Cardiac septum (tissue), 1 donor: ENCODE data around the gene HOXA13. TPM values are rescaled to one million over a fixed set of nuclear protein-coding genes. Genes with fewer than 3 reads are reported as not detected.

Experiments
- DNase-seq: peaks from one replicate; pipeline ENCODE4 v3.0.0-alpha.2; 2020; ENCODE audit warnings: low spot score
- intact Hi-C: fragments of 100-400 bp; cut with DNase I; formaldehyde crosslinking; loops from one replicate; pipeline ENCODE4 v1.14.0; 2022
- long read RNA-seq: library from polyadenylated mRNA; unstranded; transcript quantifications from one replicate; pipeline ENCODE4 v2.0.0, GENCODE V29; 2021
- total RNA-seq: library from RNA; stranded (reverse); fragmentation: NEBNext Ultra II Directional; extraction: Animal tissue kit (Norgen Biotek cat#: 25700); gene quantifications from one replicate; pipeline ENCODE4 v1.2.1, GENCODE V29; 2021
- donor health status: DM: no; HTN: no; CAD: no.

HOXA13 gene
- not detected for total RNA-seq
- long read RNA-seq = 0 reads

- intact Hi-C loops = loop anchor here (5.0 to 10.0 kb wide), 3 partner anchors 722 to 895 kb away; no protein-coding TSS in a partner anchor
- peak; percentile 61 for DNase-seq
These were observed at the start of gene HOXA13 for GRCh38 chr7:27199849-27200760. Gene HOXA13, minus strand, starts transcription at chr7:27200091. Its CDS starts 14 bp downstream, at chr7:27200077.

GRCh38 chr7:27248911-27249723 is 49.2 kb upstream of the HOXA13 start:
- no peak for DNase-seq
- intact Hi-C loops = no loop called here

- DNase-seq = no peak
- intact Hi-C loops = no loop called here
These were observed 48.5 kb upstream of the HOXA13 start for GRCh38 chr7:27248427-27248806.

- intact Hi-C loops = no loop called here
- no peak for DNase-seq
These were observed 47.8 kb upstream of the HOXA13 start for GRCh38 chr7:27247452-27248426.

- no peak for DNase-seq
- intact Hi-C loops = no loop called here
These were observed 47.1 kb upstream of the HOXA13 start for GRCh38 chr7:27247000-27247399.

GRCh38 chr7:27245798-27246691 is 46.2 kb upstream of the HOXA13 start:
- intact Hi-C loops = no loop called here
- no peak for DNase-seq

- DNase-seq = no peak
- intact Hi-C loops = no loop called here
These were observed 45.4 kb upstream of the HOXA13 start for GRCh38 chr7:27245124-27245797.

- DNase-seq = no peak
- intact Hi-C loops = no loop called here
These were observed 44.7 kb upstream of the HOXA13 start for GRCh38 chr7:27244488-27245123.

GRCh38 chr7:27243340-27244163 is 43.7 kb upstream of the HOXA13 start:
- DNase-seq = no peak
- intact Hi-C loops = no loop called here

GRCh38 chr7:27242555-27243339 is 42.9 kb upstream of the HOXA13 start, which contains the start of gene EVX1:
Gene EVX1, plus strand, starts transcription at chr7:27242802. Its CDS starts 229 bp downstream, at chr7:27243031.
- DNase-seq = no peak
- intact Hi-C loops = no loop called here

- intact Hi-C loops = no loop called here
- DNase-seq = no peak
These were observed 42.3 kb upstream of the HOXA13 start for GRCh38 chr7:27242154-27242553.

GRCh38 chr7:27241189-27242056 is 41.5 kb upstream of the HOXA13 start:
- no peak for DNase-seq
- intact Hi-C loops = no loop called here

- intact Hi-C loops = no loop called here
These were observed 40.3 kb upstream of the HOXA13 start for GRCh38 chr7:27240015-27240731.

GRCh38 chr7:27239387-27240014 is 39.6 kb upstream of the HOXA13 start:
- intact Hi-C loops = no loop called here
- DNase-seq = no peak

More at GRCh38 chr7:27240015-27240731, 40.3 kb upstream of the HOXA13 start:
- no peak for DNase-seq
